Measurements from ENCODE around the gene PPP1R2B.

The PPP1R2B gene

DNA sequence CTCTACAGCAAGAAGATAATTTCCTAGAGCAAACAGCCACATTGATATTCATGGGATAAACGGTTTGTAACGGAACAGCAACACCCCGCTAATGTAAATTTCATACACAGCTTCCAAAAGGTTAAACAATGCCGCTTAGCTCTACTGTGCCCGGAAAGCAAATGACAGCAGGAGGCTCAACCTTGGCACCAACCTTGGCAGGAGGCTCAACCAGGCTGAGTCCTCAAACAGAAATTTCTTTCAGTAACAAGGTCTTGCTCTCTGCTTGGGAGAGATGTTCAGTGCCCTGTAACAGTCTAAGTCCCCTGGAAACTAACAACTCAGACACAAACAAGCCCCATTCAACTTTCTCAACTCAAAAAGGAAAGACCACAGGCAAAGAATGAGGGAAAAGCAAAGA, 11.1 kb upstream of the PPP1R2B start:
- TF ChIP-seq, protein P1, sequence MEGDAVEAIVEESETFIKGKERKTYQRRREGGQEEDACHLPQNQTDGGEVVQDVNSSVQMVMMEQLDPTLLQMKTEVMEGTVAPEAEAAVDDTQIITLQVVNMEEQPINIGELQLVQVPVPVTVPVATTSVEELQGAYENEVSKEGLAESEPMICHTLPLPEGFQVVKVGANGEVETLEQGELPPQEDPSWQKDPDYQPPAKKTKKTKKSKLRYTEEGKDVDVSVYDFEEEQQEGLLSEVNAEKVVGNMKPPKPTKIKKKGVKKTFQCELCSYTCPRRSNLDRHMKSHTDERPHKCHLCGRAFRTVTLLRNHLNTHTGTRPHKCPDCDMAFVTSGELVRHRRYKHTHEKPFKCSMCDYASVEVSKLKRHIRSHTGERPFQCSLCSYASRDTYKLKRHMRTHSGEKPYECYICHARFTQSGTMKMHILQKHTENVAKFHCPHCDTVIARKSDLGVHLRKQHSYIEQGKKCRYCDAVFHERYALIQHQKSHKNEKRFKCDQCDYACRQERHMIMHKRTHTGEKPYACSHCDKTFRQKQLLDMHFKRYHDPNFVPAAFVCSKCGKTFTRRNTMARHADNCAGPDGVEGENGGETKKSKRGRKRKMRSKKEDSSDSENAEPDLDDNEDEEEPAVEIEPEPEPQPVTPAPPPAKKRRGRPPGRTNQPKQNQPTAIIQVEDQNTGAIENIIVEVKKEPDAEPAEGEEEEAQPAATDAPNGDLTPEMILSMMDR (IDR thresholded peaks at IDR 0.05): no peak

DNA sequence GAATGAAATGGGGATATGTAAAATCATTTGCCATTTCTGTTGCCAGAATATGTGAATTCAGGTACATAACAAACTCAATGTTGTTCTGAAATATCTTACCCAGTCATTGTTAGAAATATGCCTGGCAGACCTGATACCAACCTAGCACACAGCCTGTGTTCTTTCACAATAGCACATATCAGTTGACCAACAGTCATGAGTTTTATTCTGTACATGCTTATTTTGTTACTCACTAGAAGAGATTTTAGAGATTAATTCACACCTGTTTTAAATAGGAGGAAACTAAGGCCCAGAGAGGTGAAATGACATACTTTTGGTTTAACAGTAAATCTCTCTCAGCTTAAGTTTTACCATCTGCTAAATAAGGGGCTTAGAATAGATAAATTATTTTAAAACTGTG, 8.4 kb upstream of the PPP1R2B start:
- TF ChIP-seq, protein P1 (IDR thresholded peaks at IDR 0.05): no peak

DNA sequence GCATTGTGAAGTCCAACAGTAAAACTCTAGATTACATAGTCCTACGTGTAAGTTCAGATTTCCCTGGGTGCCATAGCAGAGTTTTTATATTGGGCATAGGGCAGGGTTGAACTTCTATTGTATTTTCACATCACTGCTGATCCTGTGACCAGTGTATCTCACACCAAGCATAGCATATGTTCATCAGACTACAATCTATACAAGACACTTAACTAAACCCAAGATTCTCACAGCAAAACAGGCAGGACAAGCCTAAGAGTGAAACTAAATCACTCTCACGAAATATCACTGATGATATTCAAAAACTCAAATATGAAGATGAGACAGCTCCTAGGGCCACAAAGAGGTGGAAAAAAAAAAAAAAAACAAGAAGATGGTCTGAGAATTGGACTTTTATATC, 3.2 kb upstream of the PPP1R2B start:
- TF ChIP-seq, protein P1 (IDR thresholded peaks at IDR 0.05): no peak

DNA sequence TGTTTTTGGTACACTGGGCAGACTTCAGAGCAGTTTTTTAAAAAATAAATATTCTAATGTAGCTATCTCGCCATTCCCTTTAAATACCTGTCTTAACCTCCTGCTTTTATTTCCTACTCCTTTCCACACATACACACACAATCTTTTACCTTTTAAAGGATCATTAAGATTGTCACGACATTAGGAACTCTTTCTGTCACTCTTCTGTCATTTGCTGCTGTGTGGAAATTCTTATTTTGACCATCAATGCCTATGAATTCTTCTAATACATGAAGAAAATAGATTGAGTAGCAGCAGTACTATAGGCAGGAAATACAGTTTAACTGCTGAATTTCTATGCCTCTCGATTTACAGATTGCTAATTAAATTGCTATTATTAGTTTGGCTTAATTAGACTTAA, 1.8 kb downstream of the PPP1R2B start:
- TF ChIP-seq, protein P1 (IDR thresholded peaks at IDR 0.05): no peak

DNA sequence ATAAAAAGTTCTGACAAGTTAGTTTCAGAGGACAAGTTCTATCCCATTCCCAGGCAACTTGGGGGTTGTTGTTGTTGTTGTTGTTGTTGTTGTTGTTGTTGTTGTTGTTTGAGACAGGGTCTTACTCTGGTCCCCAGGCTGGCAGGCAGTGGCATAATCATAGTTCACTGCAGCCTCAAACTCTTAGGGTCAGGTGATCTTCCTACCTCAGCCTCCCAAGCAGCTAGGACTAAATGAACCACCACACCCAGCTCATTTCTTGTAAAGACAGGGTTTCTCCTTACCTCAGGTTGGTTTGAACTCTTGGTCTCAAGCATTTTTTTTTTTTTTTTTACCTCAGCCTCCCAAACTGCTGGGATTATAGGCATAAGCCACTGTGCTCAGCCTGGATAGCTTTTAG, 15.3 kb downstream of the PPP1R2B start:
- TF ChIP-seq, protein P1 (IDR thresholded peaks at IDR 0.05): no peak

DNA sequence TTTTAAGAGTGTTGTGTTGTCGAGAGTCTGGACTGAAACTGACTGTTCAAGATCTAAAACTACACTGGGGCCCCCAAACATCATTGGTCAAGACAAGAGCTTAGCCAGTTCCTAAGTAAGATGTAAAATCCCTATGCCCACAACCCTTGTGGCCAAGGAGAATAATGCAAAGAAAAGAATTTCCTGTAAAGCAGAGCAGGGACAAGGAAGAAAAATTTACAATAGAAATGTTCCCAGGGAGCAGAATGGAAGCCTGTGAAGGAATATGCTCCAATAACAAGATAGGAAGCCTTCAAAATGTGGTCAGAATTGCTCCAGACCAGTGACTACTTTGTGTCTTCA, 20.4 kb downstream of the PPP1R2B start:
- TF ChIP-seq, protein P1 (IDR thresholded peaks at IDR 0.05): no peak

DNA sequence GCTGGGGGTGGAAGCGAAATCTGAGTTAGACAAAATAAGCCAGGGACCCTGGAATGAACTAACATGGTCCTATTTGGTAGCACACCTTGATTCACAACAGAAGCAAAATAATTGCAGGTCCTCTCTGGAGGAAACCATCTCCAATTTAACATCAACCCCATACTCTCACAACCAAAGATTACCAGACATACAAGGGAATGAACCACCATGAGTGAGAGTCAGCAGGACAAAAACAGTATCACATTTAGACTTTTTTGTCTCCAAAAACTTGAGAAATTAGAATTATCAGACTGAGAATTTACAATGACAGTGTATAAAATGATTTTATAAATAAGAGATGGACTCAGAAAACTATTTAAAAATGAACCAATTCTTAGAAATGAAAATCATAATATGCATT, 21.1 kb downstream of the PPP1R2B start:
- TF ChIP-seq, protein P1 (IDR thresholded peaks at IDR 0.05): no peak

DNA sequence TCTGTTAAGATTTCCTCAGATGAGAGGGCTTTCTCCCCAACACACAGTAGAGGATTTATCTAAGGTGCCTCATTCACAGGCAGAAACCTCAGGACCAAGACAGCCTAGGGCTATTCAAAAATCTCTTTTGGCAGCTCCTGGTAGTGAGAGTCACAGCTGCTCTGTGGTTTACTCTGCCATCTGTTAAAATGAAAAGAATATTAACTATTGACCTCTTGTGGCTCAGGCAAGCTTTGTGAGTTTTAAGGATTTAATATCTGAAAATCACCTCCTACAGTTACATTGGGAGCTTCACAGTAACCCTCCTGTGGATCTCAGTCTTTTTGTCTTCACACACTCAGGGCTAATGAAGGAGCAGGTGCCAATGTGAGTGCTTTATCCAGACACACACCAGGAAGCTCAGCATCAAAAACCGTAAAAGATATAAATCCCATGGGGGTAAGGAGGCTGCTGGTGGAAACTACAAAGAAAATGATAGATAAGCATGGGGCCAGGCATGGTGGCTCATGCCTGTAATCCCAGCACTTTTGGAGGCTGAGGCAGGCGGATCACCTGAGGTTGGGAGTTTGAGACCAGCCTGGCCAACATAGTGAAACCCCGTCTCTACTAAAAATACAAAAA, 29.7 kb downstream of the PPP1R2B start:
- TF ChIP-seq, protein P1 (IDR thresholded peaks at IDR 0.05): no peak

Measured in LNCAP (cell line).